Neural cell (in vitro differentiated cells): ENCODE measurements around the gene KRT83. TPM values are rescaled to one million over a fixed set of nuclear protein-coding genes. Genes with fewer than 3 reads are reported as not detected.

Source experiments
- H2AFZ ChIP-seq: fragments of 200-600, 300-800 bp; sonication (generic), shearing (Covaris generic); 2 replicates; pipeline ENCODE4 v1.6.0; 2014; ENCODE audit warnings: low read depth, mild to moderate bottlenecking, antibody characterized with exemption, low read length, moderate library complexity
- H3F3A ChIP-seq: fragments of 200-600 bp; shearing (Covaris generic); 2 replicates; pipeline ENCODE4 v1.6.1; 2016; ENCODE audit warnings: mild to moderate bottlenecking, moderate library complexity, mixed read lengths, antibody characterized with exemption, low read length; ENCODE audit not compliant: insufficient read depth, poor library complexity, severe bottlenecking
- H3K27ac ChIP-seq: fragments of 200-600, 300-800 bp; sonication (generic), shearing (Covaris generic); 2 replicates; pipeline ENCODE4 v1.5.1; 2014; ENCODE audit warnings: mild to moderate bottlenecking, low read length, moderate library complexity
- H3K27me3 ChIP-seq: fragments of 300-800, 200-600 bp; sonication (generic), shearing (Covaris generic); 2 replicates; pipeline ENCODE4 v1.6.0; 2014; ENCODE audit warnings: mild to moderate bottlenecking, low read depth, low read length, moderate library complexity; ENCODE audit not compliant: insufficient read depth
- H3K36me3 ChIP-seq: fragments of 300-800, 200-600 bp; sonication (generic), shearing (Covaris generic); 2 replicates; pipeline ENCODE4 v1.5.1; 2014; ENCODE audit warnings: mild to moderate bottlenecking, antibody characterized with exemption, low read length, moderate library complexity; ENCODE audit not compliant: insufficient read depth
- H3K4me2 ChIP-seq: fragments of 300-800, 200-600 bp; sonication (generic), shearing (Covaris generic); 2 replicates; pipeline ENCODE4 v1.6.0; 2014; ENCODE audit warnings: mild to moderate bottlenecking, low read length
- H3K4me3 ChIP-seq: fragments of 300-800, 200-600 bp; sonication (generic), shearing (Covaris generic); 2 replicates; pipeline ENCODE4 v1.5.1; 2014; ENCODE audit warnings: mild to moderate bottlenecking, low read length, moderate library complexity
- H3K79me2 ChIP-seq: fragments of 200-600 bp; shearing (Covaris generic); replicated peaks from 2 replicates; pipeline ENCODE4 v1.6.0; 2014; ENCODE audit warnings: mild to moderate bottlenecking, low read length, moderate library complexity; ENCODE audit not compliant: insufficient read depth
- H3K9ac ChIP-seq: fragments of 300-800, 200-600 bp; sonication (generic), shearing (Covaris generic); 2 replicates; pipeline ENCODE4 v1.6.1; 2016; ENCODE audit warnings: mild to moderate bottlenecking, low read length, mixed read lengths
- H3K9me2 ChIP-seq: fragments of 200-600 bp; shearing (Covaris generic); 2 replicates; pipeline ENCODE4 v1.6.1; 2016; ENCODE audit warnings: mild to moderate bottlenecking, low read length, mixed read lengths; ENCODE audit not compliant: insufficient read depth
- H3K9me3 ChIP-seq: fragments of 200-600, 300-800 bp; sonication (generic), shearing (Covaris generic); 2 replicates; pipeline ENCODE4 v1.6.1; 2016; ENCODE audit warnings: mild to moderate bottlenecking, mixed run types, low read length, moderate library complexity, mixed read lengths
- H4K20me1 ChIP-seq: fragments of 200-600 bp; shearing (Covaris generic); 2 replicates; pipeline ENCODE4 v1.6.1; 2016; ENCODE audit warnings: mild to moderate bottlenecking, mixed run types; ENCODE audit not compliant: insufficient read depth
- EP300 ChIP-seq: fragments of 450-650 bp; conservative IDR thresholded peaks from 2 replicates; pipeline ENCODE4 v1.6.1; 2014; ENCODE audit warnings: antibody characterized with exemption, mild to moderate bottlenecking, moderate library complexity; ENCODE audit not compliant: poor library complexity, severe bottlenecking
- EZH2 ChIP-seq: fragments of 200-600, 300-800 bp; shearing (Covaris generic), sonication (generic); IDR thresholded peaks from 2 replicates; pipeline ENCODE4 v1.6.1; 2014; ENCODE audit warnings: antibody characterized with exemption, low read length, borderline replicate concordance, mild to moderate bottlenecking; ENCODE audit not compliant: insufficient read depth, poor library complexity, severe bottlenecking
- MXI1 ChIP-seq: fragments of 450-650 bp; conservative IDR thresholded peaks from 2 replicates; pipeline ENCODE4 v1.6.1; 2014; ENCODE audit warnings: antibody characterized with exemption, mild to moderate bottlenecking; ENCODE audit not compliant: poor library complexity, severe bottlenecking
- POLR2AphosphoS5 ChIP-seq: IDR thresholded peaks from 2 replicates; pipeline ENCODE4 v1.6.1; 2012
- RAD21 ChIP-seq: fragments of 450-650 bp; conservative IDR thresholded peaks from 2 replicates; pipeline ENCODE4 v1.6.1; 2014; ENCODE audit warnings: antibody characterized with exemption, mild to moderate bottlenecking, moderate library complexity
- SMC3 ChIP-seq: fragments of 450-650 bp; conservative IDR thresholded peaks from 2 replicates; pipeline ENCODE4 v1.6.1; 2014; ENCODE audit warnings: antibody characterized with exemption, mild to moderate bottlenecking, moderate library complexity; ENCODE audit not compliant: poor library complexity
- TAF1 ChIP-seq: IDR thresholded peaks from 2 replicates; pipeline ENCODE4 v1.6.1; 2012; ENCODE audit warnings: low read depth
- polyA plus RNA-seq: library from polyadenylated mRNA; depleted of rRNA; stranded (reverse); fragments of >200 nt; gene quantifications from 2 replicates; pipeline ENCODE4 v1.2.3, GENCODE V29; 2014
- TF ChIP-seq, protein P1 (sequence below): fragments of 450-650 bp; IDR thresholded peaks from 2 replicates; pipeline ENCODE4 v1.5.1; 2014; ENCODE audit warnings: antibody characterized with exemption, mild to moderate bottlenecking, moderate library complexity; ENCODE audit not compliant: poor library complexity, severe bottlenecking
- TF ChIP-seq, protein P2 (sequence below): IDR thresholded peaks from 2 replicates; pipeline ENCODE4 v1.6.1; 2012; ENCODE audit warnings: borderline replicate concordance

KRT83 gene
- polyA plus RNA-seq, 1 donor from 2014 or later = not detected

DNA sequence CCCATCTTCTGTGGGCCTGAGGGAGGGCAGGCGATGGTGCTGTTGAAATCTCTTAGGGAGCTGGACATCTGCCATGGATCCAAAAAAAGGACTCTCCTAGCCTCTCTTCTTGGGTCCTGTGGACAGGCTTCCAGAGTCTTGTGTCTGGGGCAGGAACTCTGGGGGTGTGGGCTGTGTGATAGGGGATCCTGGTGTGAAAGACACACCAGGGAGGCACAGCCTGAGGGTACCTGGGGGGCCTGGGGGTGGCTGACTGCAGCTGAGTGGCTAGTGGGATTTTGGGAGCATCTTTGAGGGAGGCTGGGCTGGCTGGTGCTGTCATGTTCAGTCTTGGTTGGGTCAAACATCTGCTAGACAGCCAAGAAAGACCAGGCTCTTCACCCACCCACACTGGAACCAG is 1.8 kb upstream of the KRT83 start:
- TF ChIP-seq SMC3 = no peak
- TF ChIP-seq, protein P1, sequence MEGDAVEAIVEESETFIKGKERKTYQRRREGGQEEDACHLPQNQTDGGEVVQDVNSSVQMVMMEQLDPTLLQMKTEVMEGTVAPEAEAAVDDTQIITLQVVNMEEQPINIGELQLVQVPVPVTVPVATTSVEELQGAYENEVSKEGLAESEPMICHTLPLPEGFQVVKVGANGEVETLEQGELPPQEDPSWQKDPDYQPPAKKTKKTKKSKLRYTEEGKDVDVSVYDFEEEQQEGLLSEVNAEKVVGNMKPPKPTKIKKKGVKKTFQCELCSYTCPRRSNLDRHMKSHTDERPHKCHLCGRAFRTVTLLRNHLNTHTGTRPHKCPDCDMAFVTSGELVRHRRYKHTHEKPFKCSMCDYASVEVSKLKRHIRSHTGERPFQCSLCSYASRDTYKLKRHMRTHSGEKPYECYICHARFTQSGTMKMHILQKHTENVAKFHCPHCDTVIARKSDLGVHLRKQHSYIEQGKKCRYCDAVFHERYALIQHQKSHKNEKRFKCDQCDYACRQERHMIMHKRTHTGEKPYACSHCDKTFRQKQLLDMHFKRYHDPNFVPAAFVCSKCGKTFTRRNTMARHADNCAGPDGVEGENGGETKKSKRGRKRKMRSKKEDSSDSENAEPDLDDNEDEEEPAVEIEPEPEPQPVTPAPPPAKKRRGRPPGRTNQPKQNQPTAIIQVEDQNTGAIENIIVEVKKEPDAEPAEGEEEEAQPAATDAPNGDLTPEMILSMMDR = no peak
- no peak for TF ChIP-seq MXI1
- TF ChIP-seq, protein P2, sequence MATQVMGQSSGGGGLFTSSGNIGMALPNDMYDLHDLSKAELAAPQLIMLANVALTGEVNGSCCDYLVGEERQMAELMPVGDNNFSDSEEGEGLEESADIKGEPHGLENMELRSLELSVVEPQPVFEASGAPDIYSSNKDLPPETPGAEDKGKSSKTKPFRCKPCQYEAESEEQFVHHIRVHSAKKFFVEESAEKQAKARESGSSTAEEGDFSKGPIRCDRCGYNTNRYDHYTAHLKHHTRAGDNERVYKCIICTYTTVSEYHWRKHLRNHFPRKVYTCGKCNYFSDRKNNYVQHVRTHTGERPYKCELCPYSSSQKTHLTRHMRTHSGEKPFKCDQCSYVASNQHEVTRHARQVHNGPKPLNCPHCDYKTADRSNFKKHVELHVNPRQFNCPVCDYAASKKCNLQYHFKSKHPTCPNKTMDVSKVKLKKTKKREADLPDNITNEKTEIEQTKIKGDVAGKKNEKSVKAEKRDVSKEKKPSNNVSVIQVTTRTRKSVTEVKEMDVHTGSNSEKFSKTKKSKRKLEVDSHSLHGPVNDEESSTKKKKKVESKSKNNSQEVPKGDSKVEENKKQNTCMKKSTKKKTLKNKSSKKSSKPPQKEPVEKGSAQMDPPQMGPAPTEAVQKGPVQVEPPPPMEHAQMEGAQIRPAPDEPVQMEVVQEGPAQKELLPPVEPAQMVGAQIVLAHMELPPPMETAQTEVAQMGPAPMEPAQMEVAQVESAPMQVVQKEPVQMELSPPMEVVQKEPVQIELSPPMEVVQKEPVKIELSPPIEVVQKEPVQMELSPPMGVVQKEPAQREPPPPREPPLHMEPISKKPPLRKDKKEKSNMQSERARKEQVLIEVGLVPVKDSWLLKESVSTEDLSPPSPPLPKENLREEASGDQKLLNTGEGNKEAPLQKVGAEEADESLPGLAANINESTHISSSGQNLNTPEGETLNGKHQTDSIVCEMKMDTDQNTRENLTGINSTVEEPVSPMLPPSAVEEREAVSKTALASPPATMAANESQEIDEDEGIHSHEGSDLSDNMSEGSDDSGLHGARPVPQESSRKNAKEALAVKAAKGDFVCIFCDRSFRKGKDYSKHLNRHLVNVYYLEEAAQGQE = no peak
- no peak for TF ChIP-seq TAF1
- TF ChIP-seq RAD21 = no peak
- no peak for TF ChIP-seq EZH2

DNA sequence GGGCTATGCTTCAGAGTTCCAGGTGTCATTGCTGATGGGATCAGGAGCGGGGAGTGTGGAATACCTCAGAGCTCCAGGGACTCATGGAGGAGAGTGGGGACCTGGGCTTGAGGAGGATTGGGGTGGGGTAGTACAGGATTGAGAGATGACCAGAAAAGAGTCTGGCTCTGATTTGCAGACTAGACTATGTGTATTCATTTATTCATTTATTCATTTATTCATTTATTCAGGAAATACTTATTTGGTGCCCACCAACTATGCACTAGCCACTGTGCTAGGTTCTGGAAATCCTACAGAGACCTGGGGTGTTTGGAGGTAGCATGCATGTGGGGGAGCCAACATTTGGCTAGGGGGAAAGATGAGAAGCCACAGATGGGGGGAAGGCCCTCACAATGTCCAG is 871 bp upstream of the KRT83 start:
- Histone ChIP-seq H3K27ac (no peak overlapping the region), H3K79me2 (no peaks in the 10 kb centered on the region), H2AFZ (no peak overlapping the region), H3K9me3 (no peaks in the 10 kb centered on the region), H3F3A (no peaks in the 10 kb centered on the region), H3K27me3 (no peaks in the 10 kb centered on the region), H4K20me1 (no peaks in the 10 kb centered on the region), H3K9ac (no peak overlapping the region), H3K4me3 (no peak overlapping the region), H3K9me2 (no peaks in the 10 kb centered on the region), H3K36me3 (no peaks in the 10 kb centered on the region), H3K4me2 (no peak overlapping the region)
- TF ChIP-seq SMC3 = no peak
- no peak for TF ChIP-seq TAF1

More for the DNA sequence above, 1.8 kb upstream of the KRT83 start:
- Histone ChIP-seq H3K9ac (no peak overlapping the region), H3K9me3 (no peaks in the 10 kb centered on the region), H2AFZ (no peak overlapping the region), H3K27ac (no peak overlapping the region), H3K4me3 (no peak overlapping the region), H3K4me2 (no peak overlapping the region), H3K79me2 (no peaks in the 10 kb centered on the region), H3K27me3 (no peaks in the 10 kb centered on the region), H4K20me1 (no peaks in the 10 kb centered on the region), H3K9me2 (no peaks in the 10 kb centered on the region), H3K36me3 (no peaks in the 10 kb centered on the region), H3F3A (no peaks in the 10 kb centered on the region)

DNA sequence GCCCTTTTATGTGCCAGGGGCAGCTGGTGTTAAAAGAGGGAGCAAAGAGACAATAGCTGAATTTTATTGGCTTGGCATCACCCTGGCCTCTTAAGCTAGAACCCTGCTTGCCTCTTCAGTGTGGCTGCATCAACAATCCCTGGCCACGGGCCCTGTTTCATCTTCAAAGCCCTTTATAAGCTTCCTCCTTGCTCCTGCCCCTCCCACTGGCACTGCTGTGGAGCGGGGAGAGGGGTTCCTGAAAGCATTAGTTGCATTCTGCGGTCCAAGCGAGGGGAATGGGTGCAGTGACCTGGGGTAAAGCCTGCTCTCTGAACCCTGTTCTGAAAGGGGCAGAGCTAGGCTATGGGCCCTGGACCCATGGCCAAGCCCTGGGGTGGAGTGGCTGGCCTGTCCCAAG is 220 bp upstream of the KRT83 start:
- H3K36me3 ChIP-seq = no peaks in the 10 kb centered on the region
- H3K9me3 ChIP-seq = no peaks in the 10 kb centered on the region
- H3F3A ChIP-seq = no peaks in the 10 kb centered on the region
- no peak for TF ChIP-seq TAF1
- TF ChIP-seq MXI1 = no peak
- TF ChIP-seq EP300 = no peak
- TF ChIP-seq, protein P1 = no peak
- TF ChIP-seq, protein P2 = no peak
- TF ChIP-seq SMC3 = no peak
- no peak for TF ChIP-seq RAD21
- no peak for TF ChIP-seq EZH2
- TF ChIP-seq POLR2AphosphoS5 = no peak
- no peak overlapping the region for H2AFZ ChIP-seq
- no peaks in the 10 kb centered on the region for H3K79me2 ChIP-seq
- no peaks in the 10 kb centered on the region for H3K27me3 ChIP-seq
- no peaks in the 10 kb centered on the region for H4K20me1 ChIP-seq
- no peak overlapping the region for H3K9ac ChIP-seq
- H3K4me2 ChIP-seq = no peak overlapping the region
- no peak overlapping the region for H3K27ac ChIP-seq
- H3K9me2 ChIP-seq = no peaks in the 10 kb centered on the region
- no peak overlapping the region for H3K4me3 ChIP-seq
